OCI-LY3 (cell line): ENCODE data around the gene MCAM.

Experiments
- EZH2phosphoT487 ChIP-seq: fragments of 200-600 bp; shearing (Covaris generic); IDR thresholded peaks from 2 replicates; pipeline ENCODE4 v1.6.1; 2018; ENCODE audit warnings: antibody characterized with exemption, mixed run types, low read depth
- TF ChIP-seq, protein P1 (sequence below): fragments of 200-600, 300-600 bp; sonication (generic); IDR thresholded peaks from 2 replicates; pipeline ENCODE4 v1.5.1; 2014; ENCODE audit warnings: antibody characterized with exemption, low read length, low read depth

GRCh38 chr11:119266517-119267255 is 50.2 kb downstream of the MCAM start:
- TF ChIP-seq, protein P1, sequence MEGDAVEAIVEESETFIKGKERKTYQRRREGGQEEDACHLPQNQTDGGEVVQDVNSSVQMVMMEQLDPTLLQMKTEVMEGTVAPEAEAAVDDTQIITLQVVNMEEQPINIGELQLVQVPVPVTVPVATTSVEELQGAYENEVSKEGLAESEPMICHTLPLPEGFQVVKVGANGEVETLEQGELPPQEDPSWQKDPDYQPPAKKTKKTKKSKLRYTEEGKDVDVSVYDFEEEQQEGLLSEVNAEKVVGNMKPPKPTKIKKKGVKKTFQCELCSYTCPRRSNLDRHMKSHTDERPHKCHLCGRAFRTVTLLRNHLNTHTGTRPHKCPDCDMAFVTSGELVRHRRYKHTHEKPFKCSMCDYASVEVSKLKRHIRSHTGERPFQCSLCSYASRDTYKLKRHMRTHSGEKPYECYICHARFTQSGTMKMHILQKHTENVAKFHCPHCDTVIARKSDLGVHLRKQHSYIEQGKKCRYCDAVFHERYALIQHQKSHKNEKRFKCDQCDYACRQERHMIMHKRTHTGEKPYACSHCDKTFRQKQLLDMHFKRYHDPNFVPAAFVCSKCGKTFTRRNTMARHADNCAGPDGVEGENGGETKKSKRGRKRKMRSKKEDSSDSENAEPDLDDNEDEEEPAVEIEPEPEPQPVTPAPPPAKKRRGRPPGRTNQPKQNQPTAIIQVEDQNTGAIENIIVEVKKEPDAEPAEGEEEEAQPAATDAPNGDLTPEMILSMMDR: no peak
- no peak for TF ChIP-seq EZH2phosphoT487
